Stomach (tissue), 9 donors: ENCODE measurements around the gene LRMDA. TPM values are rescaled to one million over a fixed set of nuclear protein-coding genes. Genes with fewer than 3 reads are reported as not detected.

Experiments used
- DNase-seq, 2 donors: peaks; one replicate each; pipeline versions ENCODE4 v3.0.0 to v3.0.0-alpha.2; 2013 to 2019
- H3K27ac ChIP-seq, 5 donors: fragments of 200-600 bp in 4 of 5; sonication (generic) in 4 of 5; one replicate each; pipeline ENCODE4 v1.5.1; 2013 to 2019; ENCODE audit warnings: mild to moderate bottlenecking in 1 of 5, moderate library complexity in 1 of 5
- H3K27me3 ChIP-seq, 3 donors: fragments of 200-600 bp; sonication (generic); one replicate each; pipeline ENCODE4 v1.5.1; 2017 to 2019; ENCODE audit warnings: mixed run types in 1 of 3
- H3K36me3 ChIP-seq, 4 donors: fragments of 200-600 bp; sonication (generic); 1 replicate in 3 of 4; 2 replicates in 1 of 4; pipeline ENCODE4 v1.5.1; 2016 to 2019
- H3K4me1 ChIP-seq, 4 donors: fragments of 200-600 bp; sonication (generic); one replicate each; pipeline ENCODE4 v1.5.1; 2016 to 2019
- H3K4me3 ChIP-seq, 4 donors: fragments of 200-600 bp; sonication (generic) in 3 of 4; one replicate each; pipeline ENCODE4 v1.5.1; 2016 to 2019; ENCODE audit warnings: mild to moderate bottlenecking in 1 of 4
- H3K9me3 ChIP-seq, 4 donors: fragments of 200-600 bp; sonication (generic); one replicate each; pipeline ENCODE4 v1.5.1; 2016 to 2019
- CTCF ChIP-seq, 7 experiments: fragments of 450-650 bp in 4 of 7; fragments of 200-600 bp in 3 of 7; sonication (generic) in 3 of 7; IDR thresholded peaks; one replicate each; pipeline ENCODE4 v1.5.1; 2016 to 2019; ENCODE audit warnings: antibody characterized with exemption in 7 of 7, control low read depth in 2 of 7, mild to moderate bottlenecking in 1 of 7
- EP300 ChIP-seq: sonication (generic); formaldehyde crosslinking; IDR thresholded peaks from one replicate; pipeline ENCODE4 v1.6.1; 2017; ENCODE audit warnings: antibody characterized with exemption
- POLR2A ChIP-seq, 4 donors: fragments of 450-650 bp; IDR thresholded peaks; one replicate each; pipeline ENCODE4 v1.6.1; 2016; ENCODE audit warnings: antibody characterized with exemption in 4 of 4, control low read depth in 2 of 4, mild to moderate bottlenecking in 1 of 4, moderate library complexity in 1 of 4
- POLR2AphosphoS5 ChIP-seq, 3 donors: sonication (generic); formaldehyde crosslinking; IDR thresholded peaks; one replicate each; pipeline ENCODE4 v1.6.1; 2016; ENCODE audit warnings: antibody characterized with exemption in 3 of 3
- WGBS, 5 donors: extraction: QIAGEN DNeasy Blood & Tissue Kit in 3 of 5; methylation state at CpG; one replicate each; pipeline versions ENCODE4 v1.1.5 to v1.1.7; 2013 to 2018; 5-methylcytosine and 5-hydroxymethylcytosine counted together
- intact Hi-C: fragments of 100-400 bp; cut with DNase I; formaldehyde crosslinking; loops from one replicate; pipeline ENCODE4 v1.15.1; 2023; ENCODE audit warnings: low total_unique reads
- polyA plus RNA-seq, 3 donors: library from polyadenylated mRNA; stranded (reverse); fragments of 200-250 nt; gene quantifications; one replicate each; pipeline ENCODE4 v1.2.3, GENCODE V29; 2013
- total RNA-seq, 5 donors: library from RNA; depleted of rRNA; stranded (reverse); fragments of >200 nt; gene quantifications; one replicate each; pipeline versions ENCODE4 v1.1.0 to v1.2.3, GENCODE V29; 2014 to 2016
- donor health status: healthy with polysubstance abuse.
- donor health status: Bipolar disorder and iron deficiency.
- donor health status: healthy.

The LRMDA gene
- total and polyA plus RNA-seq, 8 donors, result 1.3 to 30.2 (median 13.6) TPM; not detected in 1

- Histone ChIP-seq H3K9me3 (no peaks in the 10 kb centered on the region), H3K27ac (no peak overlapping the region), H3K36me3 (no peaks in the 10 kb centered on the region), H3K4me1 (peaks cover 6 to 27% (median 20%) of the 10 kb centered on the region in 4 donors), H3K4me3 (no peak overlapping the region), H3K27me3 (no peaks in the 10 kb centered on the region)
- WGBS, 5 donors, result 80 to 91% (median 86%) methylated on average over 2 of the region's 2 CpGs
- no peak for DNase-seq
- no peak for TF ChIP-seq POLR2A (IDR thresholded peaks at IDR 0.05)
- no peak for TF ChIP-seq POLR2AphosphoS5 (IDR thresholded peaks at IDR 0.05)
- TF ChIP-seq EP300, result no peak
- TF ChIP-seq CTCF (IDR thresholded peaks at IDR 0.05), result no peak
- intact Hi-C loops, result no loop called here
Measured at GRCh38 chr10:76333326-76333725, 901.9 kb downstream of the LRMDA start.

GRCh38 chr10:76333796-76334195, 902.4 kb downstream of the LRMDA start:
- no peak for DNase-seq
- Histone ChIP-seq H3K4me1 (peaks cover 6 to 27% (median 20%) of the 10 kb centered on the region in 4 donors), H3K9me3 (no peaks in the 10 kb centered on the region), H3K4me3 (no peak overlapping the region), H3K27me3 (no peaks in the 10 kb centered on the region), H3K36me3 (no peaks in the 10 kb centered on the region), H3K27ac (peak overlapping the region in 1 of 5 donors; percentile 9)
- 71 to 88% (median 83%) methylated on average over 4 of the region's 4 CpGs for WGBS, 5 donors
- intact Hi-C loops, result no loop called here
- TF ChIP-seq EP300, result no peak
- no peak for TF ChIP-seq CTCF (IDR thresholded peaks at IDR 0.05)
- TF ChIP-seq POLR2AphosphoS5 (IDR thresholded peaks at IDR 0.05), result no peak
- TF ChIP-seq POLR2A (IDR thresholded peaks at IDR 0.05), result no peak

GRCh38 chr10:76334255-76334654, 902.8 kb downstream of the LRMDA start:
- Histone ChIP-seq H3K36me3 (no peaks in the 10 kb centered on the region), H3K4me3 (no peak overlapping the region), H3K4me1 (peaks cover 6 to 27% (median 20%) of the 10 kb centered on the region in 4 donors), H3K27me3 (no peaks in the 10 kb centered on the region), H3K9me3 (no peaks in the 10 kb centered on the region), H3K27ac (peak overlapping the region in 1 of 5 donors; percentile 9)
- TF ChIP-seq POLR2AphosphoS5 (IDR thresholded peaks at IDR 0.05) (no peak), EP300 (no peak), CTCF (IDR thresholded peaks at IDR 0.05) (no peak), POLR2A (IDR thresholded peaks at IDR 0.05) (no peak)
- DNase-seq, result peak in 1 of 2 donors; percentile 50
- 73 to 83% (median 80%) methylated on average over 5 of the region's 5 CpGs for WGBS, 5 donors
- intact Hi-C loops, result no loop called here

GRCh38 chr10:76336213-76336963, 905.0 kb downstream of the LRMDA start:
- WGBS, 5 donors, result 6 to 52% (median 32%) methylated on average over 1 of the region's 1 CpG
- peaks cover 6 to 27% (median 20%) of the 10 kb centered on the region in 4 donors for H3K4me1 ChIP-seq

GRCh38 chr10:76337641-76338040, 906.2 kb downstream of the LRMDA start:
- H3K4me1 ChIP-seq, result peaks cover 6 to 27% (median 20%) of the 10 kb centered on the region in 4 donors
- intact Hi-C loops, result no loop called here
- H3K4me3 ChIP-seq, result no peak overlapping the region
- 17 to 47% (median 31%) methylated on average over 1 of the region's 1 CpG for WGBS, 5 donors
- H3K9me3 ChIP-seq, result no peaks in the 10 kb centered on the region
- no peaks in the 10 kb centered on the region for H3K36me3 ChIP-seq
- peak overlapping the region in 1 of 5 donors; percentile 19 for H3K27ac ChIP-seq
- DNase-seq, result no peak
- TF ChIP-seq POLR2A (IDR thresholded peaks at IDR 0.05) (no peak), POLR2AphosphoS5 (IDR thresholded peaks at IDR 0.05) (no peak), CTCF (IDR thresholded peaks at IDR 0.05) (no peak), EP300 (no peak)
- H3K27me3 ChIP-seq, result no peaks in the 10 kb centered on the region

More at GRCh38 chr10:76336213-76336963, 905.0 kb downstream of the LRMDA start:
- no peaks in the 10 kb centered on the region for H3K27me3 ChIP-seq
- no peak for TF ChIP-seq POLR2A (IDR thresholded peaks at IDR 0.05)
- peak overlapping the region in 2 of 5 donors; percentile 19 to 35 for H3K27ac ChIP-seq
- DNase-seq, result peak in 1 of 2 donors; percentile 88
- intact Hi-C loops, result no loop called here
- H3K9me3 ChIP-seq, result no peaks in the 10 kb centered on the region
- no peak overlapping the region for H3K4me3 ChIP-seq
- no peaks in the 10 kb centered on the region for H3K36me3 ChIP-seq
